GM18505 (cell line): ENCODE results near the gene VSIG4.

Experiments
- ATAC-seq: cut with Tn5 transposase; IDR thresholded peaks from one replicate; pipeline ENCODE4 v1.9.1; 2021; ENCODE audit not compliant: unreplicated experiment
- POLR2A ChIP-seq: IDR thresholded peaks from 4 replicates; pipeline ENCODE4 v1.6.1; 2011; ENCODE audit warnings: borderline replicate concordance; ENCODE audit not compliant: insufficient read depth, insufficient read length; ENCODE audit errors: extremely low read depth

The VSIG4 gene

GRCh38 chrX:66020631-66021334 is 19.1 kb downstream of the VSIG4 start:
- no peak for ATAC-seq
- TF ChIP-seq POLR2A, result peak; percentile 18

DNA sequence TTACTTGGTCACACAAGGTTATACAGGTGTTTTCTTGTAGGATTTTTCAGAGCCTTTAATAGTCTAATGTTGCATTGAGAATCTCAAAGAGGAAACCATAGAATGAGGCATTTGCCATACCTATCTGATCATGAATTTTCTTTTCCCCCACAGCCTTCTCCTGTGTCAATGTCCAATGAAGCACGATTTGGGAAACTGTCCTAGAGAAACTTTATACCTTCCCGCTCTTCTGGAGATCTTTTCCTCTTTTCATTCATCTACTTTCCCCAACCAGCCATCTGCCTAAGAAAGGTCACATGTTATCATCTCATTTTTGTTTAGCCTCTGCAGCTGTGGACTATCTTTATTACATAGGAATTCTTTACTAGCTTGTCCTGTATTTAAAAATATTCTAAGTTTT is 19.9 kb downstream of the VSIG4 start:
- no peak for ATAC-seq
- TF ChIP-seq POLR2A, result no peak

DNA sequence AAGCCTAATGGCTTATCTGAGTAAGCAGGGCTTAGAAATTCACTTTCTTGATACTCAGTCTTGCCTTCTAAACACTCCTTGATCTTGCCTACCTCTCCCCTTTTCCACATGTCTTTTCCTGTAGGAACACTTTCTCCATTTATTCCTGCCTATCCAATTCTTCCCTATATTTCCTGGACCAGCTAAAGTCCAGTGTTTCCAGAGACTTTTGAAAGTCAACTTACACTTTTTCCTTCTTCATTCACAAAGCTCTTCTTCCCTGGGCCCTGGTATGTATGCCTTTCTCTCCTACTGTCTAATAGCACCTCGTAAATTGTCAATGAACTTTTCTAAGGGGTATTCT is 20.6 kb downstream of the VSIG4 start:
- no peak for TF ChIP-seq POLR2A
- ATAC-seq, result no peak

DNA sequence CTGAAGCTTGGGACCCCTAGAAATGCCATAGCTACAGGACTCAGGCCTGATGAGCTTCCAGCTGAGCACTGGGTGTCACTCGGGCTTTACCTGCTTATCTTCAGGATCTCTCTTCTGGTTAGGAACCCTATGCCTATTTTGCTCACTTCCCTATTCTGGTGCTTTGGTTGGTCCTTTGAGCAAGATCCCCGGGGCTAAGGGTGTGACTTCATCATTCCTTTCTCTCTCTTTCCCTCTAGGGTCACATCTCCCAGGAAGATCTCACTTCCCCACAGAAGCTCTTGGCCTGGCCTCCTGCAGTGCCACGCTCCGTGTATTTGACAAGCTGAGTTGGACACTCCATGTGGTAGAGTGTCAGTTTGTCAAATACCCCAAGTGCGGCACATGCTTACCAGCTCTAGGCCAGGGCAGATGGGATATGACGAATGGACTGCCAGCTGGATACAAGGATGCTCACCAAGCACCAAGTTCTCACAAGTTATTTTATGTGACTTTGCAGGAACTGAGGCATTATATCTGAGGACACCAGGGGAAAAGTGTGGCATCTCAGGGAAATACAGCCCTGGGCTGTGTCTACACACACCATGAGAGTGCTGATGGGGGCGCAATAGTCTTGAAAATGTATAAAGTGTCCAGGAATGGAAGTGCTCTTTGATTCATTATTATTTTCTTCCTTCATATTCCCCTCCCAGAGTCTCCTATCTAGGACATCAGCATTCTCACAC is 21.1 kb downstream of the VSIG4 start:
- no peak for ATAC-seq
- TF ChIP-seq POLR2A, result no peak

GRCh38 chrX:66017659-66018170 is 22.2 kb downstream of the VSIG4 start:
- TF ChIP-seq POLR2A, result no peak
- no peak for ATAC-seq

- TF ChIP-seq POLR2A, result peak; percentile 34
- ATAC-seq, result peak; percentile 27
These were observed 22.8 kb downstream of the VSIG4 start for GRCh38 chrX:66016905-66017658.

GRCh38 chrX:66015900-66016689 is 23.8 kb downstream of the VSIG4 start:
- no peak for ATAC-seq
- TF ChIP-seq POLR2A, result peak; percentile 62

- peak; percentile 39 for ATAC-seq
- TF ChIP-seq POLR2A, result peak; percentile 69
These were observed 24.6 kb downstream of the VSIG4 start for GRCh38 chrX:66015152-66015831.

DNA sequence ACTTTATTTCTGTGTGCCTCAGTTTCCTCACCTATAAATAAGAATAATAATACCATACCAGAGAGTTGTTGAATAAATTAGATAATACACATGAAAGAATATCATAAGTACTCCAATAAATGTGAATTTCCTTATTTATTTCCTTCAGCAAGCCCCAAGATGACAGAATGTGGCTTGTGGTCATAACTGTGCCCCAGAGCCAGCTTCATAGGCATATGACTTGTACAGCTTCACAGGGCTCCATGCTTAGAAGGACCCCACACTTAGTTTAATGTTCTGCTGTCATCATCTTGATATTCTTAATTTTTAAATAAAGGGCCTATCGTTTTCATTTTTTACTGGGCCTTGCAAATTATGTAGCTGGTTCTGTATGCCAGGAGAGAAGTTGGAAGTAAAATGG is 25.3 kb downstream of the VSIG4 start:
- no peak for TF ChIP-seq POLR2A
- ATAC-seq, result no peak

GRCh38 chrX:66014084-66014483 is 25.8 kb downstream of the VSIG4 start:
- ATAC-seq, result no peak
- TF ChIP-seq POLR2A, result no peak

DNA sequence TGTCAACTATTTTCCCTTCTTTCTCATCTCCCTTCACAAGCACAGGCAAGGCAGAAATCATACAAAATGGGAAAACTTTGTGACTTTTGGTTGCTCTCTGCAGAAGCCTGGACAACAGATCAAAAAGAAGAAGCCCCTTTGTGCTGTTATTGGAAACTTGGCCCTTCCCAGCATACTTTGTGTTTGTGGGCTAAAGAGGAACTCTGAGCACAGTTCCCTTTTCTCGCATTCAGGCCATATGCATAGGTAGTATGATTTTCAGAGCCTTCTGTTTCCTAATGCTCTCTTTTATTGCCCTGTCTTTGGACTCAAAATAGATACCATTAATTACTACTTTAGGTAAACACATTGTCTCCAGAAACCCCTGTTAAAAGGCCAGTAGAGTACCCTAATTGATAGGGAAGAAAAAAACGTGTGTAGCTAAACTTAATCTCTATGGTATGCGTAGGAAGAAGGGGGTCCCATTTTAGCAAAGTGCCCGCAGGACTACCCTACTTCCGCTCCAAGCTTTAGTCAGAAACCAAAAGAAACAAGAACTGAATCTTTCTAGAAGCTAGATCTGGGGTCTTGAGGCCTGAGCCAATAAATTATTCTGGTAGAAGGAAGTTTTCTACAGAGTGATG is 26.6 kb downstream of the VSIG4 start:
- ATAC-seq, result peak; percentile 33

GRCh38 chrX:66012094-66012534 is 27.8 kb downstream of the VSIG4 start:
- no peak for TF ChIP-seq POLR2A
- peak; percentile 38 for ATAC-seq

More for the DNA sequence above, 26.6 kb downstream of the VSIG4 start:
- no peak for TF ChIP-seq POLR2A
